HepG2 (cell line): ENCODE results near the gene TOMM6. TPM values are rescaled to one million over a fixed set of nuclear protein-coding genes. Genes with fewer than 3 reads are reported as not detected.

Source experiments
- ATAC-seq: fragments of 200-7000 bp; cut with Tn5 transposase; 3 replicates; pipeline ENCODE4 v1.9.1; 2020; ENCODE audit warnings: mild to moderate bottlenecking, moderate library complexity
- BruUV-seq: library from RNA; stranded (reverse); fragments of 400-500 nt; replicated peaks from 2 replicates; lab custom pipeline; 2021; lab: Mats Ljungman, UMichigan
- CTCF ChIA-PET: fragments of 300-600 bp; formaldehyde crosslinking; extraction: SDS; loops from one replicate; lab custom pipeline; 2021; ENCODE audit warnings: low total read pairs, inconsistent platforms, low intra/inter-chr PET ratio; lab: Yijun Ruan, JAX
- POLR2A ChIA-PET: fragments of 350-600 bp; sonication (Branson Sonifier 250); formaldehyde crosslinking; loops from one replicate; lab custom pipeline; 2020; ENCODE audit warnings: antibody characterized with exemption, inconsistent platforms; lab: Yijun Ruan, JAX
- DNase-seq: peaks from one replicate; pipeline ENCODE4 v3.0.0-alpha.2; 2015; ENCODE audit warnings: low spot score
- FAIRE-seq: peaks from 3 replicates; lab custom pipeline; 2011; peaks lifted over from hg19 to GRCh38; lab: Jason Lieb, UNC
- H2AFZ ChIP-seq: one replicate; pipeline ENCODE4 v1.6.1; 2011; ENCODE audit warnings: low read length, inconsistent platforms
- H3K27ac ChIP-seq: fragments of 300-600 bp; 3 replicates; pipeline ENCODE4 v1.8.0; 2011; ENCODE audit warnings: mixed run types, mild to moderate bottlenecking, mixed read lengths, low read length, inconsistent platforms; ENCODE audit not compliant: insufficient read depth; ENCODE audit errors: extremely low read length
- H3K27me3 ChIP-seq, 2 experiments: fragments of 200-600 bp in 1 of 2; 2 replicates in 1 of 2; 3 replicates in 1 of 2; pipeline versions ENCODE4 v1.6.0 to v1.8.0; 2011; ENCODE audit warnings: low read length in 2 of 2, mild to moderate bottlenecking in 2 of 2, moderate library complexity in 2 of 2, inconsistent platforms in 1 of 2; ENCODE audit not compliant: insufficient read depth in 2 of 2, control insufficient read depth in 1 of 2
- H3K36me3 ChIP-seq, 2 experiments: fragments of 200-600 bp in 1 of 2; replicated peaks in 1 of 2; 2 replicates in 1 of 2; 3 replicates in 1 of 2; pipeline versions ENCODE4 v1.5.1 to v1.8.0; 2011; ENCODE audit warnings: low read length in 2 of 2, inconsistent platforms in 1 of 2; ENCODE audit not compliant: insufficient read depth in 2 of 2, control insufficient read depth in 1 of 2
- H3K4me1 ChIP-seq: 2 replicates; pipeline ENCODE4 v1.5.1; 2012; ENCODE audit warnings: low read length, inconsistent platforms; ENCODE audit not compliant: insufficient read depth
- H3K4me2 ChIP-seq: 2 replicates; pipeline ENCODE4 v1.6.0; 2011; ENCODE audit warnings: low read depth, low read length, inconsistent platforms
- H3K4me3 ChIP-seq, 3 experiments: fragments of 200-600 bp in 1 of 3; sonication (generic), shearing (Covaris generic) in 1 of 3; replicated peaks in 1 of 3; 2 replicates each; pipeline ENCODE4 v1.5.1; 2011 to 2016; ENCODE audit warnings: low read length in 3 of 3, inconsistent platforms in 2 of 3, low read depth in 2 of 3, mild to moderate bottlenecking in 2 of 3, control low read depth in 1 of 3, mixed read lengths in 1 of 3; ENCODE audit not compliant: insufficient read depth in 1 of 3
- H3K79me2 ChIP-seq: one replicate; pipeline ENCODE4 v1.6.1; 2011; ENCODE audit warnings: low read length, inconsistent platforms; ENCODE audit not compliant: insufficient read depth
- H3K9ac ChIP-seq: 2 replicates; pipeline ENCODE4 v1.6.0; 2011; ENCODE audit warnings: mild to moderate bottlenecking, low read depth, low read length, inconsistent platforms; ENCODE audit not compliant: insufficient read depth
- H3K9me3 ChIP-seq: 2 replicates; pipeline ENCODE4 v1.5.1; 2012; ENCODE audit warnings: mild to moderate bottlenecking, low read length
- H4K20me1 ChIP-seq: 2 replicates; pipeline ENCODE4 v1.6.0; 2011; ENCODE audit warnings: inconsistent platforms, mild to moderate bottlenecking, low read length, moderate library complexity; ENCODE audit not compliant: insufficient read depth
- ARNT2 ChIP-seq: sonication (generic); formaldehyde crosslinking; IDR thresholded peaks from 2 replicates; pipeline ENCODE4 v1.8.0; 2022; ENCODE audit warnings: mild to moderate bottlenecking, low read depth, missing genetic modification reagents, moderate library complexity
- CHD4 ChIP-seq: fragments of 200-600 bp; sonication (generic); IDR thresholded peaks from 2 replicates; pipeline ENCODE4 v1.7.0; 2017; ENCODE audit warnings: mild to moderate bottlenecking, low read length, borderline replicate concordance
- JUNB ChIP-seq: sonication (generic); formaldehyde crosslinking; IDR thresholded peaks from 2 replicates; pipeline ENCODE4 v1.8.0; 2022; ENCODE audit warnings: missing genetic modification reagents, mild to moderate bottlenecking, borderline replicate concordance
- MNT ChIP-seq: fragments of 450-650 bp; IDR thresholded peaks from 2 replicates; pipeline ENCODE4 v1.6.1; 2016
- MXI1 ChIP-seq: IDR thresholded peaks from 3 replicates; pipeline ENCODE4 v1.6.1; 2012; ENCODE audit warnings: low read depth, low read length, inconsistent platforms, borderline replicate concordance
- NFE2L2 ChIP-seq: fragments of 150-350 bp; IDR thresholded peaks from 2 replicates; pipeline ENCODE4 v1.6.1; 2014; ENCODE audit warnings: low read length
- SALL1 ChIP-seq: sonication (generic); formaldehyde crosslinking; IDR thresholded peaks from 2 replicates; pipeline ENCODE4 v1.8.0; 2022; ENCODE audit warnings: mild to moderate bottlenecking, missing genetic modification reagents
- SRF ChIP-seq: IDR thresholded peaks from 2 replicates; pipeline ENCODE4 v1.6.1; 2011; ENCODE audit warnings: mild to moderate bottlenecking, low read depth, low read length, moderate library complexity
- ZBTB40 ChIP-seq, 2 experiments: fragments of 450-650 bp in 1 of 2; sonication (generic) in 1 of 2; formaldehyde crosslinking in 1 of 2; IDR thresholded peaks; 2 replicates each; pipeline versions ENCODE4 v1.6.1 to v1.8.0; 2016 to 2022; ENCODE audit warnings: antibody characterized with exemption in 1 of 2, mild to moderate bottlenecking in 1 of 2, missing genetic modification reagents in 1 of 2
- ZNF253 ChIP-seq: sonication (generic); formaldehyde crosslinking; IDR thresholded peaks from 2 replicates; pipeline ENCODE4 v1.8.0; 2022; ENCODE audit warnings: mild to moderate bottlenecking, missing genetic modification reagents, borderline replicate concordance
- ZNF468 ChIP-seq: sonication (generic); formaldehyde crosslinking; IDR thresholded peaks from 2 replicates; pipeline ENCODE4 v1.8.0; 2022; ENCODE audit warnings: mild to moderate bottlenecking, moderate library complexity, missing genetic modification reagents
- ZNF652 ChIP-seq: IDR thresholded peaks from 2 replicates; pipeline ENCODE4 v1.6.1; 2016; ENCODE audit warnings: low read depth, borderline replicate concordance
- ZNF766 ChIP-seq: sonication (generic); formaldehyde crosslinking; IDR thresholded peaks from 2 replicates; pipeline ENCODE4 v1.5.0; 2020; ENCODE audit warnings: missing genetic modification reagents, borderline replicate concordance
- WGBS: methylation state at CpG from one replicate; pipeline ENCODE4 v1.1.6; 2017; ENCODE audit warnings: low lambda C conversion rate; 5-methylcytosine and 5-hydroxymethylcytosine counted together
- in situ Hi-C: cut with HindIII; loops from 2 replicates; pipeline ENCODE4 v1.10.0; 2017; ENCODE audit warnings: low pct_unique_long_range_greater_than_20kb; ENCODE audit not compliant: extremely low pct_ligation_motif_present
- intact Hi-C: fragments of 100-400 bp; cut with micrococcal nuclease; formaldehyde crosslinking; loops from one replicate; pipeline ENCODE4 v1.10.0; 2022; ENCODE audit not compliant: unreplicated experiment
- polyA plus RNA-seq, 8 experiments: library from polyadenylated mRNA; depleted of rRNA in 3 of 8; stranded (reverse) in 7 of 8; unstranded in 1 of 8; fragments of >200 nt; fragmentation: Illumina TruSeq in 4 of 8; extraction: Trizol in 4 of 8; gene quantifications; 2 replicates each; pipeline versions ENCODE4 v1.2.1 to v1.2.3, GENCODE V29; 2011 to 2016; ENCODE audit warnings: low read depth in 4 of 8, missing spikeins in 1 of 8, mixed read lengths in 1 of 8; ENCODE audit not compliant: insufficient read depth in 1 of 8
- total RNA-seq, 5 experiments: library from RNA; depleted of rRNA; stranded (reverse); fragments of >200 nt; fragmentation: Illumina TruSeq; extraction: Trizol; gene quantifications; 2 replicates each; pipeline ENCODE4 v1.2.3, GENCODE V29; 2016; ENCODE audit warnings: low read depth in 1 of 5

The TOMM6 gene
- total and polyA plus RNA-seq, 2 of the 13 experiments (the other 11 are each of a cell fraction or from before 2014, with no cell fraction given) = 320 to 321 TPM

- no peak for TF ChIP-seq ZNF253 (CRISPR knock-in tag)
- TF ChIP-seq SALL1 (CRISPR knock-in tag) = no peak
- no peak for TF ChIP-seq ARNT2 (CRISPR knock-in tag)
- TF ChIP-seq JUNB = no peak
- TF ChIP-seq ZNF468 (CRISPR knock-in tag) = no peak
- no peak for TF ChIP-seq MNT
- no peak for TF ChIP-seq NFE2L2
- no peak for TF ChIP-seq ZNF766 (CRISPR knock-in tag)
- TF ChIP-seq CHD4 = no peak
Measured at GRCh38 chr6:41818271-41819054, 31.0 kb downstream of the TOMM6 start (continued).

- DNase-seq = no peak
- Histone ChIP-seq H3K4me3 (no peak overlapping the region), H3K27ac (no peak overlapping the region), H4K20me1 (no peaks in the 10 kb centered on the region), H3K36me3 (no peaks in the 10 kb centered on the region), H3K9me3 (no peaks in the 10 kb centered on the region), H3K4me2 (no peak overlapping the region), H3K9ac (no peak overlapping the region), H3K4me1 (no peaks in the 10 kb centered on the region), H2AFZ (no peak overlapping the region), H3K27me3 (no peaks in the 10 kb centered on the region; a peak in 1 of 5 replicates), H3K79me2 (no peaks in the 10 kb centered on the region)
- BruUV-seq = no TSS peak
- WGBS = 92% methylated on average over 4 of the region's 4 CpGs
- POLR2A ChIA-PET = no interaction called here
- ATAC-seq = no peak
- CTCF ChIA-PET = no interaction called here
- intact Hi-C loops (no loop called here), in situ Hi-C loops (no loop called here)
- no peak for FAIRE-seq
- TF ChIP-seq MXI1 (no peak), ZBTB40 (IDR thresholded peaks at IDR 0.05) (no peak), ZBTB40 (CRISPR knock-in tag; IDR thresholded peaks at IDR 0.05) (no peak), ZNF652 (CRISPR knock-in tag) (no peak), SRF (no peak)
Measured at GRCh38 chr6:41821266-41821665, 33.8 kb downstream of the TOMM6 start.
